Measurements from ENCODE around the gene PDK2. TPM values are rescaled to one million over a fixed set of nuclear protein-coding genes. Genes with fewer than 3 reads are reported as not detected.

The PDK2 gene
- total RNA-seq, 1 donor from 2014 or later = 12.6 TPM

DNA sequence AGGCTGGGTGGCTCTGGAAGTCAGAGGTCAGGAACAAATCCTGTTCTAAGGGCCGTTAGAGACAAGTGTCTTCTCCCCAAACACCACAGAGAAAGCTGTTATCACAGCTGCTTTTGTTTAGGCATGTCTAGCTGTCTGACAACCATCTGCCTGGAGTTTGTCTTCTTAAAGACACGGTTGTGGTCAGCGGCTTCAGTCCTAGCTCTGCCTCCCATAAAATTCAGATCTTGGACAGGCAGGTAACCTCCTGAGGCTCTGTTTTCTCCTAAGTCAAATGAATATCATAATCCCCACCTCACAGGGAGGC, 41.5 kb upstream of the PDK2 start:
- H3K4me2 ChIP-seq = no peak overlapping the region
- Mint-ChIP-seq H3K27me3 (ENCODE audit: insufficient read depth, low read depth) (peaks cover 34% of the 10 kb centered on the region), H3K36me3 (no peaks in the 10 kb centered on the region), H3K4me3 (no peak overlapping the region), H3K4me1 (peaks cover 41% of the 10 kb centered on the region), H3K27ac (no peak overlapping the region), H3K9me3 (no peaks in the 10 kb centered on the region)
- H3K27me3 ChIP-seq = peaks cover 45% of the 10 kb centered on the region
- H3K36me3 ChIP-seq = no peaks in the 10 kb centered on the region
- peaks cover 4% of the 10 kb centered on the region for H4K20me1 ChIP-seq (ENCODE audit: low read depth)
- H3K27ac ChIP-seq = no peak overlapping the region
- H3K9ac ChIP-seq = no peak overlapping the region
- DNase-seq (ENCODE audit: low spot score) = no peak
- H3K4me3 ChIP-seq = no peak overlapping the region
- H3K4me1 ChIP-seq = peaks cover 9% of the 10 kb centered on the region
- H3K9me3 ChIP-seq (ENCODE audit: low read depth) = no peaks in the 10 kb centered on the region
- no peak overlapping the region for H2AFZ ChIP-seq (replicated peaks)
- TF ChIP-seq CTCF (IDR thresholded peaks at IDR 0.05) = no peak
- TF ChIP-seq EZH2 (IDR thresholded peaks at IDR 0.05) = no peak
- TF ChIP-seq EZH2phosphoT487 (IDR thresholded peaks at IDR 0.05) = no peak
- no peaks in the 10 kb centered on the region for H3K79me2 ChIP-seq (ENCODE audit: low read depth)
- H3F3A ChIP-seq (ENCODE audit: low read depth) = peaks cover 30% of the 10 kb centered on the region

DNA sequence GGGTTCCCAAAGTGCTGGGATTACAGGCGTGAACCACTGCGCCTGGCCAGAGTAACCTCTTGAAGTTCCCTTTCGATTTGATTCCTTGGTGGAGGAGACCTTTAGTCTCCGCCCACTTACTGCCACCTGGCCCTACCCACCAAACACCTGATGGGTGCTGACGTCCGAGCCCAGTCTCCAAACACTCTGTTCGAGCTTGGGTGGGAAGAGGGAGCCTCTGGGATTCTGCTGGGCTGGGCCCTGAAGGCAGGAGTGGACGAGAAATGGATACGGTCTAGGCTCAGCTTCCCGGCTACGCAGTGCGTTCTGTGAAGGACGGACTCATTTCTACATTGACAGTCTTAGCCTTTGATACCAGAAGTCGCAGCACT, 40.1 kb upstream of the PDK2 start:
- DNase-seq (ENCODE audit: low spot score) = peak; percentile 26
- Histone ChIP-seq H3K4me3 (peak overlapping the region; percentile 82), H4K20me1 (ENCODE audit: low read depth) (peaks cover 4% of the 10 kb centered on the region), H3K9ac (no peak overlapping the region), H3K36me3 (no peaks in the 10 kb centered on the region), H3K79me2 (ENCODE audit: low read depth) (no peaks in the 10 kb centered on the region), H3K27ac (no peak overlapping the region), H3K27me3 (peaks cover 50% of the 10 kb centered on the region), H3K4me1 (peaks cover 9% of the 10 kb centered on the region), H3K4me2 (peak overlapping the region; percentile 96), H2AFZ (replicated peaks) (peak overlapping the region; percentile 86), H3K9me3 (ENCODE audit: low read depth) (no peaks in the 10 kb centered on the region), H3F3A (ENCODE audit: low read depth) (peaks cover 30% of the 10 kb centered on the region)
- no peak for TF ChIP-seq CTCF (IDR thresholded peaks at IDR 0.05)
- no peak for TF ChIP-seq EZH2phosphoT487 (IDR thresholded peaks at IDR 0.05)
- TF ChIP-seq EZH2 (IDR thresholded peaks at IDR 0.05) = no peak
- H3K4me3 Mint-ChIP-seq = peak overlapping the region; percentile 91
- H3K27ac Mint-ChIP-seq = no peak overlapping the region
- H3K27me3 Mint-ChIP-seq (ENCODE audit: insufficient read depth, low read depth) = peaks cover 28% of the 10 kb centered on the region
- peaks cover 40% of the 10 kb centered on the region for H3K4me1 Mint-ChIP-seq
- no peaks in the 10 kb centered on the region for H3K9me3 Mint-ChIP-seq
- no peaks in the 10 kb centered on the region for H3K36me3 Mint-ChIP-seq

DNA sequence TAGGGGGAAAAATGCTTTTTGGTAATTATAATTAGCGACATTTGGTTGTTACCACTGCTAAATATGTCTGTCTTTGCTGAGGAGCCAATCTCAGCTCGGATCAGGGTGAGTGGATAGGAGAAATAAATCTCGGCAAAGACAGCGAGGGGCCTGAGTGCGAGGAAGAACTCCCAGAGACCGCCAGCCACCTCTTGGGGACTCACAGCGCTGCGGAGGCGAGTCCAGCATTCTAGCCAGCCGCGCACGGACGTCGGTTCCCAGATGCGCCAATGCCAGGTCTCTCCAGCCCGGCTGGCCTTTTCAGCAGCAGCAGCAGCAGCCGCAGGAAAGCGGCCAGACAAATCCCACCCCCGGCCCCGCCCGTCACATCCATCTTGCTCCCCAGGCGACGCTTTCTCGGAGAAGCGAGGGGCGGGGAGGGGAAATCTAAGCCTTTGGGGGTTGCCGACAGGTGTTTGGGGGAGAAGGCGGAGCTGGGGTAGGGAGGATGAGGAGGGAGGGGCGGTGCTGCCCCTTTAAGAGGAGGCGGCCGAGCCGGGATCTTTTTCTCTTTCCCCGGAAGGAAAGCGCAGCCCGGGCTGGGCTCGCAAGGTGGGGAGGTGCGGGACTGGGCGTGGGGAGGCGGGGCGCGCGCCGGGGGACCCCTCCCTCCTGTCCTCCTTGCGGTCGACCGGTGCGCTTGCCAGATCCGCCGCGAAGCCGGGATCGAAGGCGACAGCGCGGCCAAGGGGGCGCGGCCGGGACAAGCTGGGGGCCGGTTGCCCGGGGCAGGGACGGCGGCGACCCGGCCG, 39.5 kb upstream of the PDK2 start, which contains the start of gene ITGA3:
ITGA3 (plus strand) TSS at position 685 of the 791 bp plus-strand sequence. CDS start 330 bp downstream, outside the sequence.
- Mint-ChIP-seq H3K4me1 (peaks cover 40% of the 10 kb centered on the region), H3K9me3 (no peaks in the 10 kb centered on the region), H3K27ac (no peak within 1 kb of the TSS), H3K27me3 (ENCODE audit: insufficient read depth, low read depth) (peaks cover 28% of the 10 kb centered on the region), H3K4me3 (peak within 1 kb of the TSS; percentile 91), H3K36me3 (no peaks in the 10 kb centered on the region)
- H3K9ac ChIP-seq = no peak within 1 kb of the TSS
- peak within 1 kb of the TSS; percentile 82 for H3K4me3 ChIP-seq
- no peak within 1 kb of the TSS for H3K27ac ChIP-seq
- peaks cover 9% of the 10 kb centered on the region for H3K4me1 ChIP-seq
- peaks cover 4% of the 10 kb centered on the region for H4K20me1 ChIP-seq (ENCODE audit: low read depth)
- H3K36me3 ChIP-seq = no peaks in the 10 kb centered on the region
- peak within 1 kb of the TSS; percentile 86 for H2AFZ ChIP-seq (replicated peaks)
- H3K79me2 ChIP-seq (ENCODE audit: low read depth) = no peaks in the 10 kb centered on the region
- H3K27me3 ChIP-seq = peaks cover 50% of the 10 kb centered on the region
- peaks cover 30% of the 10 kb centered on the region for H3F3A ChIP-seq (ENCODE audit: low read depth)
- DNase-seq (ENCODE audit: low spot score) = peak; percentile 92
- H3K4me2 ChIP-seq = peak within 1 kb of the TSS; percentile 96
- H3K9me3 ChIP-seq (ENCODE audit: low read depth) = no peaks in the 10 kb centered on the region
- TF ChIP-seq CTCF (IDR thresholded peaks at IDR 0.05) (no peak), EZH2 (IDR thresholded peaks at IDR 0.05) (no peak), EZH2phosphoT487 (IDR thresholded peaks at IDR 0.05) (no peak)

All from neural progenitor cell (in vitro differentiated cells).